ENCODE results near the gene RSRP1.

The RSRP1 gene

DNA sequence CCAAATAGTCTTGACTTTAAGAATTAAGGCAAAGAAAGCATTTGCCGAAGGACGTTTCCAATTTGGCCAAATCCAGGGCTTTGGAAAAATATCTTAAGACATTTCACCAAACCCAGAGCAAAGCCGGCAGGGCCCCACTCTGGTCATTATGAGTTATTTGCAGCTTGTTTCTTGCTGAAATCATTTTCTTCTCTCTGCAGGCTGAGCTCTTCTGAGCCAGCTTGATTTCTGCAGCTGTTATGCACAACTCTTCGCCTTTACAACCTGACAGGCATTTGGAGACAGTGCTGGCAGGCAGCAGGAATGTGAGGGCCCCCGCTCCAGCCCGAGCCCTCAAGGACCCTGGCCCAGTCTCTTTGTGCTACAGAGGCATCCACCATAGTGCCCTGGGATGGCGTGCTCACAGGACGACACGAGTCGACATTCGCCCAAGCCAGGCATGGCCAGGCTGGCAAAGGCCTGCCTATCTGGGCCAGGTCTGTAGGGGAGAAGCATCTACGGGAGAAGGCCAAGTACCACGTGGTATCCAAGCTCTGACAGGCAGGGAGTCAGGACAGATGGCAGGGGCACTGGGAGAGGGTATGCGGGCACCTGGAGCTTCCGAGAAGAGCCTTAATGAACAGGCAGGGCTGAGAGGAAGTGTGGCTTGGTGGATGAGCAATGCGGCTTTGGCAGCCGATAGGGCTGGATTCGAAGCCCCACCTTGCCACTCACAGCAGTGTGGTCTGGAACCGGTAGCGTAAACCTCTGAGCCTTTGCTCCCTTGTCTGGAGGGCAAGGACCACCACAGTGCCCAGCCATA lies 47.2 kb downstream of the RSRP1 start:
- H3K9me3 ChIP-seq (ENCODE audit: insufficient read depth, low read length, severe bottlenecking) = no peaks in the 10 kb centered on the region
- ATAC-seq (ENCODE audit: insufficient read depth, low read depth) (no peak), DNase-seq (no peak)
- H3K27me3 ChIP-seq (ENCODE audit: insufficient read depth, low read length, poor library complexity) = no peaks in the 10 kb centered on the region
- H4K20me1 ChIP-seq (ENCODE audit: insufficient read depth, low read length) = no peaks in the 10 kb centered on the region; the same call in 1 of the 2 replicates
- H3K4me1 ChIP-seq (ENCODE audit: insufficient read depth, low read length) = no peaks in the 10 kb centered on the region
- TF ChIP-seq EZH2 (IDR thresholded peaks at IDR 0.05; ENCODE audit: borderline replicate concordance, low read depth, low read length, severe bottlenecking) = no peak
- TF ChIP-seq, protein P1, sequence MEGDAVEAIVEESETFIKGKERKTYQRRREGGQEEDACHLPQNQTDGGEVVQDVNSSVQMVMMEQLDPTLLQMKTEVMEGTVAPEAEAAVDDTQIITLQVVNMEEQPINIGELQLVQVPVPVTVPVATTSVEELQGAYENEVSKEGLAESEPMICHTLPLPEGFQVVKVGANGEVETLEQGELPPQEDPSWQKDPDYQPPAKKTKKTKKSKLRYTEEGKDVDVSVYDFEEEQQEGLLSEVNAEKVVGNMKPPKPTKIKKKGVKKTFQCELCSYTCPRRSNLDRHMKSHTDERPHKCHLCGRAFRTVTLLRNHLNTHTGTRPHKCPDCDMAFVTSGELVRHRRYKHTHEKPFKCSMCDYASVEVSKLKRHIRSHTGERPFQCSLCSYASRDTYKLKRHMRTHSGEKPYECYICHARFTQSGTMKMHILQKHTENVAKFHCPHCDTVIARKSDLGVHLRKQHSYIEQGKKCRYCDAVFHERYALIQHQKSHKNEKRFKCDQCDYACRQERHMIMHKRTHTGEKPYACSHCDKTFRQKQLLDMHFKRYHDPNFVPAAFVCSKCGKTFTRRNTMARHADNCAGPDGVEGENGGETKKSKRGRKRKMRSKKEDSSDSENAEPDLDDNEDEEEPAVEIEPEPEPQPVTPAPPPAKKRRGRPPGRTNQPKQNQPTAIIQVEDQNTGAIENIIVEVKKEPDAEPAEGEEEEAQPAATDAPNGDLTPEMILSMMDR (IDR thresholded peaks at IDR 0.05; ENCODE audit: borderline replicate concordance, extremely low read depth, low read length, poor library complexity, severe bottlenecking) = no peak
- H3K4me3 ChIP-seq (ENCODE audit: low read depth in 1 of 2, low read length in 2 of 2) = no peak overlapping the region
- H3K27ac ChIP-seq (ENCODE audit: low read length) = no peak overlapping the region
- H3K4me2 ChIP-seq (ENCODE audit: insufficient read depth, low read length) = no peak overlapping the region
- H2AFZ ChIP-seq (ENCODE audit: low read depth, low read length) = no peak overlapping the region
- no peak overlapping the region for H3K9ac ChIP-seq (ENCODE audit: low read depth, low read length)
- H3K36me3 ChIP-seq (ENCODE audit: insufficient read depth, low read length) = no peaks in the 10 kb centered on the region
- no peaks in the 10 kb centered on the region for H3K79me2 ChIP-seq (ENCODE audit: insufficient read depth, low read length)

DNA sequence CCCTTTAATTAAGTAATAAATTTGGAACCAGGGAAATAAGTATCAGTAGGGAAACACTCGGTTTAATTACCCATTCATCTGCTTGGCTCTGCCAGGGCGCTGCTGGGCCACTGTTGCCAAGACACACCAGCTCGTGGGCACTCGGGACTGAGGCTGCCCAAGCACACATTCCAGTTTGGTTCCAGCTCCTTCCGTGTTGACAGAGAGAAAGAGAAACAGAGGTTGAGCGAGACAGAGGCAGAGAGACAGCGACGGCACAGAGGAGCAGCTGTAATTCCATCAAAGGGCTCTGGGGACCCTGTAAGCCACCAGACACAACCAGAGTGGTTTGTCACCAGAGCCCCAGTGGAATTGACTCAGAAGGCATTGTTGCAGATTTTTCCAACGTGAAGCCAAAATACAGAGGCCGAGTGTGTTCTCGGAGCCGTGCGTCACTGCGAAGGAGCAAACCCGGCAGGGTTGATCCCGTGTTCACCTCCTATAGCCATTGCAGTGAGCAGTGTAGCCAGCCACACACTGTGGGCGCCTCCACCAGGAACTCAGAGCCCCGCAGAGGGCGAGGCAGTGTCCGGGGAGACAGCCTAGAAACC lies 48.5 kb downstream of the RSRP1 start:
- Histone ChIP-seq H2AFZ (ENCODE audit: low read depth, low read length) (no peak overlapping the region), H3K27ac (ENCODE audit: low read length) (no peak overlapping the region)
- ATAC-seq (ENCODE audit: insufficient read depth, low read depth) = no peak

DNA sequence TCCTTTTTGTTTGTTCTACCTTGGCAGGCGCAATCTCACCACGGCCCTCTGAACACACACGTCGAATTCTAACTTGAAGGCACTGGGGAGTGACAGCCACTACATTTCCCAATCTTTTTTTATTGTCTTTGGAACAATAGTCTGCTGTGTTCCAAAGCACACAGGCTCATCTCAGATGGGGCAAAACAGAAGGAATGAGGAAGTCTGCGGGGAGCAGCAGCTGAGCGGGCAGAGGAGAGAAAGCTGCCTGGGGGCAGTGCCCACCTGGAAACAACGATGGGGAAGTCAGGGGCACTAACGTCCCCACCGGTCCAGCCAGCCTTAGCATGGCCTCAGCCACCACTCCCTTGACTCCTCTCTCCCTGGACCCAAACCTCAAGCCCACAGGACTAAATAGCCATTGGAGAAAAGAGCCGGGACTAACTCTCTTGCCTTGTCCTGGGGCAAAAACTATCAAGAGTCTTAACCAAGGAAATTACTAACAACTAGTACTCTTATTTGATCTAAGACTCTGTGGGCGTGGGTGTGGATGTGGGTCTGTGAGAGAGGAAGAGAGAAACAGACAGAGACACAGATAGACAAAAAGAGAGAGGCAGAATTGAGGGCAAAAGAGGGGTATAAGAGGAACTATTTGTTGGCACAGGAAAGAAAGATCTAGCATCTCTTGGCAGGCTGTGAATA lies 49.1 kb downstream of the RSRP1 start:
- no peak for ATAC-seq (ENCODE audit: insufficient read depth, low read depth)
- no peaks in the 10 kb centered on the region for H3K4me1 ChIP-seq (ENCODE audit: insufficient read depth, low read length)
- no peak overlapping the region for H3K4me2 ChIP-seq (ENCODE audit: insufficient read depth, low read length)
- H3K27ac ChIP-seq (ENCODE audit: low read length) = no peak overlapping the region
- no peaks in the 10 kb centered on the region for H3K79me2 ChIP-seq (ENCODE audit: insufficient read depth, low read length)
- no peak overlapping the region for H3K4me3 ChIP-seq (ENCODE audit: low read depth in 1 of 2, low read length in 2 of 2)
- no peaks in the 10 kb centered on the region for H3K36me3 ChIP-seq (ENCODE audit: insufficient read depth, low read length)
- no peaks in the 10 kb centered on the region for H3K9me3 ChIP-seq (ENCODE audit: insufficient read depth, low read length, severe bottlenecking)
- H2AFZ ChIP-seq (ENCODE audit: low read depth, low read length) = no peak overlapping the region
- no peak overlapping the region for H3K9ac ChIP-seq (ENCODE audit: low read depth, low read length)
- H4K20me1 ChIP-seq (ENCODE audit: insufficient read depth, low read length) = no peaks in the 10 kb centered on the region; the same call in 1 of the 2 replicates
- TF ChIP-seq, protein P1 (IDR thresholded peaks at IDR 0.05; ENCODE audit: borderline replicate concordance, extremely low read depth, low read length, poor library complexity, severe bottlenecking) = no peak
- TF ChIP-seq EZH2 (IDR thresholded peaks at IDR 0.05; ENCODE audit: borderline replicate concordance, low read depth, low read length, severe bottlenecking) = no peak
- no peak for DNase-seq
- no peaks in the 10 kb centered on the region for H3K27me3 ChIP-seq (ENCODE audit: insufficient read depth, low read length, poor library complexity)

More for the DNA sequence above, 48.5 kb downstream of the RSRP1 start:
- no peak overlapping the region for H3K4me2 ChIP-seq (ENCODE audit: insufficient read depth, low read length)
- no peaks in the 10 kb centered on the region for H3K27me3 ChIP-seq (ENCODE audit: insufficient read depth, low read length, poor library complexity)
- no peak for DNase-seq
- H3K79me2 ChIP-seq (ENCODE audit: insufficient read depth, low read length) = no peaks in the 10 kb centered on the region
- no peaks in the 10 kb centered on the region for H3K36me3 ChIP-seq (ENCODE audit: insufficient read depth, low read length)
- no peaks in the 10 kb centered on the region for H3K9me3 ChIP-seq (ENCODE audit: insufficient read depth, low read length, severe bottlenecking)
- no peak overlapping the region for H3K9ac ChIP-seq (ENCODE audit: low read depth, low read length)
- TF ChIP-seq, protein P1 (IDR thresholded peaks at IDR 0.05; ENCODE audit: borderline replicate concordance, extremely low read depth, low read length, poor library complexity, severe bottlenecking) = no peak
- TF ChIP-seq EZH2 (IDR thresholded peaks at IDR 0.05; ENCODE audit: borderline replicate concordance, low read depth, low read length, severe bottlenecking) = no peak
- H3K4me1 ChIP-seq (ENCODE audit: insufficient read depth, low read length) = no peaks in the 10 kb centered on the region
- no peak overlapping the region for H3K4me3 ChIP-seq (ENCODE audit: low read depth in 1 of 2, low read length in 2 of 2)
- H4K20me1 ChIP-seq (ENCODE audit: insufficient read depth, low read length) = no peaks in the 10 kb centered on the region; the same call in 1 of the 2 replicates
